Type B pancreatic cell (in vitro differentiated cells): ENCODE measurements around the gene MDN1. TPM values are rescaled to one million over a fixed set of nuclear protein-coding genes. Genes with fewer than 3 reads are reported as not detected.

Experiments used
- DNase-seq: peaks from one replicate; pipeline ENCODE4 v3.0.0; 2021; ENCODE audit warnings: mixed read lengths; ENCODE audit not compliant: unreplicated experiment; ENCODE audit errors: extremely low spot score
- H3K27ac Mint-ChIP-seq: 2 replicates; pipeline ENCODE4 v1.8.0; 2021; ENCODE audit warnings: mild to moderate bottlenecking, mixed read lengths
- H3K27me3 Mint-ChIP-seq: 2 replicates; pipeline ENCODE4 v1.8.0; 2021; ENCODE audit warnings: mixed read lengths
- H3K36me3 Mint-ChIP-seq: 2 replicates; pipeline ENCODE4 v1.8.0; 2021; ENCODE audit warnings: mixed read lengths
- H3K4me1 Mint-ChIP-seq: one replicate; pipeline ENCODE4 v1.8.0; 2021; ENCODE audit warnings: mixed read lengths; ENCODE audit not compliant: unreplicated experiment
- H3K4me3 Mint-ChIP-seq: 2 replicates; pipeline ENCODE4 v1.8.0; 2021; ENCODE audit warnings: mild to moderate bottlenecking, mixed read lengths
- H3K9me3 Mint-ChIP-seq: 2 replicates; pipeline ENCODE4 v1.8.0; 2021; ENCODE audit warnings: mixed read lengths
- total RNA-seq: library from RNA; stranded (reverse); gene quantifications from 2 replicates; pipeline ENCODE4 v1.2.1, GENCODE V29; 2021; ENCODE audit warnings: low replicate concordance
- TF ChIP-seq, protein P1 (sequence below): fragments of 200-600 bp; sonication (generic); conservative IDR thresholded peaks from 2 replicates; pipeline ENCODE4 v1.5.0; 2021; ENCODE audit warnings: antibody characterized with exemption, mild to moderate bottlenecking

Gene MDN1
- total RNA-seq, 1 donor from 2014 or later, result 43.1 TPM

DNA sequence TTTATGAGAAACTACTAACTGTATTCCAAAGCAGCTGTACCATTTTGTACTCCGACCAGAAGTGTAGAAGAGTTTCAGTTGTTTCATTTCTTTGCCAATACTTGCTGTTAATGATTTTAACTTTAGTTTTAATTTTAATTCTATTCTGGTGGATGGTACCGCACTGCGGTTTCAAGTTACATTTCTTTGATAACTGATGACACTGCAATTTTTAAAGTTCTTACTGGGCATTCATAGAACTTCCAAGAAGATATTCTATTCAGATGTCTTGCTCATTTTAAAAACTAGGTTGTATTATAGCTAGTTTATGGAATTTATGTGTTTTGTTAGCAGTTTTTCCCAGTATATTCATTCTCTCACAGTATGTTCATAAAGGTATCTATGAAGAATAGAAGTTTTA lies 117.2 kb downstream of the MDN1 start:
- DNase-seq, result no peak
- TF ChIP-seq, protein P1, sequence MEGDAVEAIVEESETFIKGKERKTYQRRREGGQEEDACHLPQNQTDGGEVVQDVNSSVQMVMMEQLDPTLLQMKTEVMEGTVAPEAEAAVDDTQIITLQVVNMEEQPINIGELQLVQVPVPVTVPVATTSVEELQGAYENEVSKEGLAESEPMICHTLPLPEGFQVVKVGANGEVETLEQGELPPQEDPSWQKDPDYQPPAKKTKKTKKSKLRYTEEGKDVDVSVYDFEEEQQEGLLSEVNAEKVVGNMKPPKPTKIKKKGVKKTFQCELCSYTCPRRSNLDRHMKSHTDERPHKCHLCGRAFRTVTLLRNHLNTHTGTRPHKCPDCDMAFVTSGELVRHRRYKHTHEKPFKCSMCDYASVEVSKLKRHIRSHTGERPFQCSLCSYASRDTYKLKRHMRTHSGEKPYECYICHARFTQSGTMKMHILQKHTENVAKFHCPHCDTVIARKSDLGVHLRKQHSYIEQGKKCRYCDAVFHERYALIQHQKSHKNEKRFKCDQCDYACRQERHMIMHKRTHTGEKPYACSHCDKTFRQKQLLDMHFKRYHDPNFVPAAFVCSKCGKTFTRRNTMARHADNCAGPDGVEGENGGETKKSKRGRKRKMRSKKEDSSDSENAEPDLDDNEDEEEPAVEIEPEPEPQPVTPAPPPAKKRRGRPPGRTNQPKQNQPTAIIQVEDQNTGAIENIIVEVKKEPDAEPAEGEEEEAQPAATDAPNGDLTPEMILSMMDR, result no peak
- H3K9me3 Mint-ChIP-seq, result no peaks in the 10 kb centered on the region
- H3K27ac Mint-ChIP-seq, result no peak overlapping the region
- peaks cover 24% of the 10 kb centered on the region for H3K36me3 Mint-ChIP-seq
- H3K27me3 Mint-ChIP-seq, result no peaks in the 10 kb centered on the region
- no peaks in the 10 kb centered on the region for H3K4me1 Mint-ChIP-seq
- H3K4me3 Mint-ChIP-seq, result no peak overlapping the region

DNA sequence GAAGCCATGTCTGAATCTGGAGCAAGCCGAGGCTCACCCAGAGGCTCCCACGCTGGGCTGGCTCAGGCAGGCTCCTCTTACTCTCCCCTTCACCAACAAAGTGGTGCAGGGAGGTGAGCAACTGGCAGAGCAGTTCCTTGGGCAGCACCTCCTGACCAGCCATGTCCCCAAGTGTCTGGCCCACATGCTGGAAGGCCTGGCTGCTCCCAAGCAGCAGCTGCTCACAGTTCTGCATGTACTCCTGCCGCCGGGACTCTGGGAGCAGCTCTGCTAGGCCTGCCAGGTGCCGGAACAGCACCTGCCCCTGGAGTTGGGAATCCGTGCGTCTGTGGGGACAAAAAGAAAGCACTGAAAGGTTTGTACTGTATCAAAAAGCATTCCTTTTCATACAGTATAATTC lies 123.9 kb downstream of the MDN1 start:
- no peaks in the 10 kb centered on the region for H3K27me3 Mint-ChIP-seq
- TF ChIP-seq, protein P1, result no peak
- peaks cover 30% of the 10 kb centered on the region for H3K36me3 Mint-ChIP-seq
- no peaks in the 10 kb centered on the region for H3K9me3 Mint-ChIP-seq
- no peaks in the 10 kb centered on the region for H3K4me1 Mint-ChIP-seq
- H3K27ac Mint-ChIP-seq, result no peak overlapping the region
- no peak for DNase-seq
- H3K4me3 Mint-ChIP-seq, result no peak overlapping the region

DNA sequence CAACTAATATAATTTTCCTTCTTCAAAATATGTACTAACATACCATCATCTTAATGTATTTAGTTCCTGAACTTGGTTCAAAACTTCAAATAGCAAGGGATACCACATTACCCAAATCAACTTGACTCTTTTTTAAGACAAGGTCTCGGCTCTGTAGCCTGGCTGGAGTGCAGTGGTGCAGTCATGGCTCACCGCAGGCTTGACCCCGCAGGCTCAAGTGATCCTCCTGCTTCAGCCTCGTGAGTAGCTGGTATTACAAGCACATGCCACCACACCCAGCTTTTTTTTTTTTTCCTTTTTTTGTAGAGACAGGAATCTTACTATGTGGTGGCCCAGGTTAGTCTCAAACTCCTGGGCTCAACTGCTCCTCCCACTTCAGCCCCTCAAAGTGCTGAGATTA lies 125.2 kb downstream of the MDN1 start:
- TF ChIP-seq, protein P1, result no peak
- Mint-ChIP-seq H3K4me3 (no peak overlapping the region), H3K27ac (no peak overlapping the region), H3K36me3 (peaks cover 28% of the 10 kb centered on the region), H3K27me3 (no peaks in the 10 kb centered on the region), H3K9me3 (no peaks in the 10 kb centered on the region), H3K4me1 (no peaks in the 10 kb centered on the region)
- no peak for DNase-seq

DNA sequence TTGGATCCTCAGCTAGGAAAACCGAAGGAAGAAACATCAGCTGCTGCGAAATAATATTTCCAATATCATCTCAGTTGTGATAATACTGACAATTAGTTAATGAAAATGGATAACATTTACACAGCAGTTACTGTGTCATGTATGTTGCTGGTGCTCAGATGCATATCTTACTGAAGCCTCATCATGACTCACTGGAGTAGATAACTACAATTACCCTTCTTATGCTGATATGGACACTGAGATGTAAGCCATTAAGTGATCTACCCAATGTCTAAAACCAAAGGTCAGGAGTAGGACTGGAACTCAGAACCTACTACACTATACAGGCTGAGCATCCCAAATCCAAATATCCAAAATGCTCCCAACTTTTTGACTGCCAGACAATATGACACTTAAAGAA lies 126.4 kb downstream of the MDN1 start:
- H3K36me3 Mint-ChIP-seq, result peaks cover 28% of the 10 kb centered on the region
- H3K27ac Mint-ChIP-seq, result no peak overlapping the region
- no peaks in the 10 kb centered on the region for H3K4me1 Mint-ChIP-seq
- H3K4me3 Mint-ChIP-seq, result no peak overlapping the region
- TF ChIP-seq, protein P1, result no peak
- H3K9me3 Mint-ChIP-seq, result no peaks in the 10 kb centered on the region
- H3K27me3 Mint-ChIP-seq, result no peaks in the 10 kb centered on the region
- no peak for DNase-seq

DNA sequence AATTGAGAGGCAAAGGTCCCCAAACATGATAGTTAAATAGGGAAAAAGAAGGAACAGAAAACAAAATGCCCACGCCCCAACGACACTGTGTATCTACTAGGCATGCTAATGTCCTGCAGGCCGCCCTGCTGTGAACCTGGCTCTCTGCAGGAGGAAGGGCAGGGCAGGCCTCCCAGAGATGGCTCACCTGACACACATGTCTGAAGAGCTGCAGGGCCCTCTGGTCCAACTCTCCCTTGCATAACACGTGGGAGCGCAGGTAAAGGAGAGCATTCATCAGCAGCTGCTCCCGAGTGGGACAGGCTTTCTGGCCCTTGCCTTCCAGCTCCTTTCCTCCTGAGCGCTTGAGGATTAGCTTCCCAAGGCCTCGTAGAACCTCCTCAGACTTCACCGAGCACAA lies 127.3 kb downstream of the MDN1 start:
- DNase-seq, result no peak
- Mint-ChIP-seq H3K4me3 (no peak overlapping the region), H3K4me1 (no peaks in the 10 kb centered on the region), H3K27ac (no peak overlapping the region), H3K27me3 (no peaks in the 10 kb centered on the region), H3K9me3 (no peaks in the 10 kb centered on the region), H3K36me3 (peaks cover 29% of the 10 kb centered on the region)
- TF ChIP-seq, protein P1, result no peak

DNA sequence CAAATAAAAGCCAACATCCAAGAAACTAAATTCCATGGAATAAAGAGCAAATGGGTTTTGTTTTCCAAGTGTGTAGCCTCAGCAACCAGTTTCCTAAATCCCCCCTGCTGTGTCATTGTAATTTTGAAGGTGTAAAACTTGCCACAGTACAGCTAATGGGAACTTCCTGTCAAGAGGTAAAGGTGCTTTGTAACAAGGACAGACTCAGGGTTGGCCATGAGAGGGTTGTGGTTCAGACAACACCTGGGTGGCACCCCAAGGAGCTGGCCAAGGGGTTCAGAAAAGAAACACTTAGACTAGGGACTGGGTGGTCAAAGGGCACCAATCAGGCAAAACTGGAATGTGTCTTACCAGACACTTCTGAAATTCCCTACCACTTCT lies 128.7 kb downstream of the MDN1 start:
- H3K27ac Mint-ChIP-seq, result no peak overlapping the region
- H3K4me3 Mint-ChIP-seq, result no peak overlapping the region
- TF ChIP-seq, protein P1, result no peak
- peaks cover 24% of the 10 kb centered on the region for H3K36me3 Mint-ChIP-seq
- H3K27me3 Mint-ChIP-seq, result no peaks in the 10 kb centered on the region
- no peaks in the 10 kb centered on the region for H3K4me1 Mint-ChIP-seq
- no peak for DNase-seq
- no peaks in the 10 kb centered on the region for H3K9me3 Mint-ChIP-seq
